Suprapubic skin (tissue), 4 donors: ENCODE data around the gene F5. TPM values are rescaled to one million over a fixed set of nuclear protein-coding genes. Genes with fewer than 3 reads are reported as not detected.

Source experiments
- DNase-seq, 2 donors: peaks; one replicate each; pipeline ENCODE4 v3.0.0-alpha.2; 2019; ENCODE audit warnings: low spot score in 2 of 2
- H3K27ac ChIP-seq: fragments of 200-600 bp; sonication (generic); one replicate; pipeline ENCODE4 v1.5.1; 2019
- H3K27me3 ChIP-seq: fragments of 200-600 bp; sonication (generic); one replicate; pipeline ENCODE4 v1.5.1; 2019
- H3K36me3 ChIP-seq: fragments of 200-600 bp; sonication (generic); one replicate; pipeline ENCODE4 v1.5.1; 2019
- H3K4me1 ChIP-seq: fragments of 200-600 bp; sonication (generic); one replicate; pipeline ENCODE4 v1.5.1; 2019
- H3K4me3 ChIP-seq: fragments of 200-600 bp; sonication (generic); one replicate; pipeline ENCODE4 v1.5.1; 2019; ENCODE audit warnings: mild to moderate bottlenecking
- H3K9me3 ChIP-seq: fragments of 200-600 bp; sonication (generic); one replicate; pipeline ENCODE4 v1.5.1; 2019
- CTCF ChIP-seq, 2 donors: fragments of 200-600 bp in 1 of 2; fragments of 450-650 bp in 1 of 2; sonication (generic) in 1 of 2; IDR thresholded peaks; one replicate each; pipeline ENCODE4 v1.5.1; 2016 to 2019; ENCODE audit warnings: antibody characterized with exemption in 2 of 2, mild to moderate bottlenecking in 1 of 2, moderate library complexity in 1 of 2
- EP300 ChIP-seq: sonication (generic); formaldehyde crosslinking; IDR thresholded peaks from one replicate; pipeline ENCODE4 v1.6.1; 2017; ENCODE audit warnings: antibody characterized with exemption
- POLR2A ChIP-seq, 2 donors: fragments of 450-650 bp; IDR thresholded peaks; one replicate each; pipeline ENCODE4 v1.6.1; 2017; ENCODE audit warnings: antibody characterized with exemption in 2 of 2, mild to moderate bottlenecking in 2 of 2, moderate library complexity in 2 of 2
- POLR2AphosphoS5 ChIP-seq, 3 donors: sonication (generic); formaldehyde crosslinking; IDR thresholded peaks; one replicate each; pipeline ENCODE4 v1.6.1; 2017; ENCODE audit warnings: antibody characterized with exemption in 3 of 3
- WGBS: methylation state at CpG from one replicate; pipeline ENCODE4 v1.1.5; 2018; 5-methylcytosine and 5-hydroxymethylcytosine counted together
- total RNA-seq, 4 donors: library from RNA; depleted of rRNA; stranded (reverse); fragments of >200 nt; gene quantifications; one replicate each; pipeline ENCODE4 v1.1.0, GENCODE V29; 2016

F5 gene
- total RNA-seq, 4 donors from 2014 or later: 3.4 to 8.9 (median 5.4) TPM

- H3K27ac ChIP-seq: no peak overlapping the region
- peaks cover 3% of the 10 kb centered on the region for H3K27me3 ChIP-seq
- no peaks in the 10 kb centered on the region for H3K4me1 ChIP-seq
- no peak for TF ChIP-seq CTCF (IDR thresholded peaks at IDR 0.05)
- no peak for TF ChIP-seq POLR2A (IDR thresholded peaks at IDR 0.05)
- TF ChIP-seq EP300: no peak
- no peak for TF ChIP-seq POLR2AphosphoS5 (IDR thresholded peaks at IDR 0.05)
- no peaks in the 10 kb centered on the region for H3K36me3 ChIP-seq
- no peaks in the 10 kb centered on the region for H3K9me3 ChIP-seq
- DNase-seq: no peak
- no peak overlapping the region for H3K4me3 ChIP-seq
- WGBS: 81% methylated on average over 5 of the region's 5 CpGs
These were observed 9.9 kb downstream of the F5 start for GRCh38 chr1:169576241-169576934.

GRCh38 chr1:169574336-169574735 is 11.9 kb downstream of the F5 start:
- H3K27me3 ChIP-seq: no peaks in the 10 kb centered on the region
- TF ChIP-seq CTCF (IDR thresholded peaks at IDR 0.05) (no peak), EP300 (no peak), POLR2A (IDR thresholded peaks at IDR 0.05) (no peak), POLR2AphosphoS5 (IDR thresholded peaks at IDR 0.05) (no peak)
- no peaks in the 10 kb centered on the region for H3K9me3 ChIP-seq
- WGBS: 43% methylated on average over 4 of the region's 4 CpGs
- no peak for DNase-seq
- no peak overlapping the region for H3K27ac ChIP-seq
- H3K4me3 ChIP-seq: no peak overlapping the region
- no peaks in the 10 kb centered on the region for H3K36me3 ChIP-seq
- H3K4me1 ChIP-seq: no peaks in the 10 kb centered on the region

GRCh38 chr1:169572187-169572586 is 14.1 kb downstream of the F5 start:
- no peaks in the 10 kb centered on the region for H3K4me1 ChIP-seq
- H3K27ac ChIP-seq: no peak overlapping the region
- TF ChIP-seq POLR2AphosphoS5 (IDR thresholded peaks at IDR 0.05) (no peak), CTCF (IDR thresholded peaks at IDR 0.05) (no peak), POLR2A (IDR thresholded peaks at IDR 0.05) (no peak), EP300 (no peak)
- H3K27me3 ChIP-seq: peaks cover 2% of the 10 kb centered on the region
- no peaks in the 10 kb centered on the region for H3K9me3 ChIP-seq
- DNase-seq: no peak
- H3K36me3 ChIP-seq: no peaks in the 10 kb centered on the region
- WGBS: 42% methylated on average over 1 of the region's 1 CpG
- H3K4me3 ChIP-seq: no peak overlapping the region

GRCh38 chr1:169571450-169571849 is 14.8 kb downstream of the F5 start:
- Histone ChIP-seq H3K36me3 (no peaks in the 10 kb centered on the region), H3K9me3 (no peaks in the 10 kb centered on the region), H3K27me3 (peaks cover 2% of the 10 kb centered on the region), H3K4me1 (no peaks in the 10 kb centered on the region), H3K4me3 (no peak overlapping the region), H3K27ac (no peak overlapping the region)
- DNase-seq: no peak
- TF ChIP-seq CTCF (IDR thresholded peaks at IDR 0.05) (no peak), POLR2AphosphoS5 (IDR thresholded peaks at IDR 0.05) (no peak), EP300 (no peak), POLR2A (IDR thresholded peaks at IDR 0.05) (no peak)
- WGBS: 62% methylated on average over 3 of the region's 3 CpGs

- TF ChIP-seq POLR2A (IDR thresholded peaks at IDR 0.05): no peak
- TF ChIP-seq CTCF (IDR thresholded peaks at IDR 0.05): no peak
- TF ChIP-seq EP300: no peak
- TF ChIP-seq POLR2AphosphoS5 (IDR thresholded peaks at IDR 0.05): no peak
- WGBS: 71% methylated on average over 1 of the region's 1 CpG
These were observed 16.1 kb downstream of the F5 start for GRCh38 chr1:169570172-169570574.

More at GRCh38 chr1:169570172-169570574, 16.1 kb downstream of the F5 start:
- Histone ChIP-seq H3K4me3 (no peak overlapping the region), H3K4me1 (no peaks in the 10 kb centered on the region), H3K27me3 (peaks cover 2% of the 10 kb centered on the region), H3K36me3 (no peaks in the 10 kb centered on the region), H3K27ac (peak overlapping the region; percentile 16), H3K9me3 (no peaks in the 10 kb centered on the region)
- no peak for DNase-seq
